PC-9 (cell line): ENCODE measurements around the gene KRT36. TPM values are rescaled to one million over a fixed set of nuclear protein-coding genes. Genes with fewer than 3 reads are reported as not detected.
A peak's percentile ranks its signal among the peaks of the same experiment; 100 is the strongest.

Experiments
- BruUV-seq: library from RNA; stranded (reverse); fragments of 400-500 nt; replicated peaks from 2 replicates; lab custom pipeline; 2021; lab: Mats Ljungman, UMichigan
- CTCF ChIA-PET: fragments of 300-600 bp; sonication (Branson Sonifier 250); formaldehyde crosslinking; loops from one replicate; lab custom pipeline; 2022; ENCODE audit warnings: antibody characterized with exemption; lab: Charles Lee
- POLR2A ChIA-PET: fragments of 300-600 bp; sonication (Branson Sonifier 250); formaldehyde crosslinking; loops from one replicate; lab custom pipeline; 2022; ENCODE audit warnings: antibody characterized with exemption; ENCODE audit not compliant: unreplicated experiment; lab: Charles Lee
- DNase-seq, 2 experiments: peaks; one replicate each; pipeline versions ENCODE4 v3.0.0 to v3.0.0-alpha.2; 2015 to 2022; ENCODE audit warnings: mixed read lengths in 1 of 2
- H2AFZ ChIP-seq: fragments of 200-600 bp; sonication (generic); 2 replicates; pipeline ENCODE4 v1.8.1; 2017; ENCODE audit warnings: antibody characterized with exemption
- H3F3A ChIP-seq: fragments of 200-600 bp; sonication (generic); 2 replicates; pipeline ENCODE4 v1.8.1; 2017; ENCODE audit warnings: antibody characterized with exemption, mild to moderate bottlenecking, low read depth; ENCODE audit not compliant: insufficient read depth
- H3K27ac ChIP-seq: fragments of 200-600 bp; sonication (generic); 2 replicates; pipeline ENCODE4 v1.6.1; 2016; ENCODE audit warnings: mixed run types
- H3K27me3 ChIP-seq: fragments of 200-600 bp; sonication (generic); 2 replicates; pipeline ENCODE4 v1.6.1; 2016; ENCODE audit warnings: low read depth, mixed run types; ENCODE audit not compliant: insufficient read depth
- H3K36me3 ChIP-seq: fragments of 200-600 bp; sonication (generic); 2 replicates; pipeline ENCODE4 v1.6.1; 2016; ENCODE audit warnings: low read depth, mixed run types
- H3K4me1 ChIP-seq: fragments of 200-600 bp; sonication (generic); replicated peaks from 2 replicates; pipeline ENCODE4 v1.6.1; 2016; ENCODE audit warnings: mixed run types; ENCODE audit not compliant: insufficient read depth
- H3K4me2 ChIP-seq: fragments of 200-600 bp; sonication (generic); 2 replicates; pipeline ENCODE4 v1.6.1; 2017; ENCODE audit warnings: mixed run types
- H3K4me3 ChIP-seq: fragments of 200-600 bp; sonication (generic); 2 replicates; pipeline ENCODE4 v1.6.1; 2016; ENCODE audit warnings: mixed run types
- H3K79me2 ChIP-seq: fragments of 200-600 bp; sonication (generic); 2 replicates; pipeline ENCODE4 v1.6.1; 2017; ENCODE audit warnings: low read depth, mixed run types
- H3K9me2 ChIP-seq: fragments of 200-600 bp; sonication (generic); 2 replicates; pipeline ENCODE4 v1.8.1; 2017; ENCODE audit warnings: mild to moderate bottlenecking; ENCODE audit not compliant: insufficient read depth
- H3K9me3 ChIP-seq: fragments of 200-600 bp; sonication (generic); 2 replicates; pipeline ENCODE4 v1.8.1; 2016; ENCODE audit warnings: low read depth; ENCODE audit not compliant: insufficient read depth
- H4K20me1 ChIP-seq: fragments of 200-600 bp; sonication (generic); 2 replicates; pipeline ENCODE4 v1.8.1; 2017; ENCODE audit not compliant: insufficient read depth
- EZH2 ChIP-seq: fragments of 200-600 bp; sonication (generic); IDR thresholded peaks from 2 replicates; pipeline ENCODE4 v1.8.0; 2017; ENCODE audit warnings: antibody characterized with exemption, low read depth
- intact Hi-C: fragments of 100-400 bp; cut with micrococcal nuclease; formaldehyde crosslinking; loops from one replicate; pipeline ENCODE4 v1.10.0; 2022; ENCODE audit not compliant: unreplicated experiment
- total RNA-seq: library from RNA; stranded (reverse); gene quantifications from 2 replicates; pipeline ENCODE4 v1.2.3, GENCODE V29; 2021
- TF ChIP-seq, protein P1 (sequence below): fragments of 200-600 bp; sonication (generic); conservative IDR thresholded peaks from 2 replicates; pipeline ENCODE4 v1.6.1; 2017; ENCODE audit warnings: mixed run types, antibody characterized with exemption, mild to moderate bottlenecking, moderate library complexity

The KRT36 gene
- total RNA-seq, 1 experiment from 2014 or later, result not detected

- no TSS peak for BruUV-seq
- intact Hi-C loops, result no loop called here
- peak in 1 of 2 experiments; percentile 16 for DNase-seq
- CTCF ChIA-PET, result no interaction called here
- Histone ChIP-seq H3K4me2 (no peak overlapping the region), H3K36me3 (no peaks in the 10 kb centered on the region), H3K27me3 (no peaks in the 10 kb centered on the region), H3K9me2 (no peaks in the 10 kb centered on the region; the same call in 1 of the 2 replicates), H3K79me2 (no peaks in the 10 kb centered on the region), H2AFZ (no peak overlapping the region), H3K9me3 (no peaks in the 10 kb centered on the region), H4K20me1 (no peaks in the 10 kb centered on the region), H3F3A (no peaks in the 10 kb centered on the region), H3K4me1 (no peaks in the 10 kb centered on the region), H3K27ac (no peak overlapping the region), H3K4me3 (no peak overlapping the region)
- POLR2A ChIA-PET, result interaction anchor here (0.5 kb wide), 1 partner anchor 17 kb away, joined by 3 read pairs; no protein-coding TSS in a partner anchor
- TF ChIP-seq EZH2, result no peak
- TF ChIP-seq, protein P1, sequence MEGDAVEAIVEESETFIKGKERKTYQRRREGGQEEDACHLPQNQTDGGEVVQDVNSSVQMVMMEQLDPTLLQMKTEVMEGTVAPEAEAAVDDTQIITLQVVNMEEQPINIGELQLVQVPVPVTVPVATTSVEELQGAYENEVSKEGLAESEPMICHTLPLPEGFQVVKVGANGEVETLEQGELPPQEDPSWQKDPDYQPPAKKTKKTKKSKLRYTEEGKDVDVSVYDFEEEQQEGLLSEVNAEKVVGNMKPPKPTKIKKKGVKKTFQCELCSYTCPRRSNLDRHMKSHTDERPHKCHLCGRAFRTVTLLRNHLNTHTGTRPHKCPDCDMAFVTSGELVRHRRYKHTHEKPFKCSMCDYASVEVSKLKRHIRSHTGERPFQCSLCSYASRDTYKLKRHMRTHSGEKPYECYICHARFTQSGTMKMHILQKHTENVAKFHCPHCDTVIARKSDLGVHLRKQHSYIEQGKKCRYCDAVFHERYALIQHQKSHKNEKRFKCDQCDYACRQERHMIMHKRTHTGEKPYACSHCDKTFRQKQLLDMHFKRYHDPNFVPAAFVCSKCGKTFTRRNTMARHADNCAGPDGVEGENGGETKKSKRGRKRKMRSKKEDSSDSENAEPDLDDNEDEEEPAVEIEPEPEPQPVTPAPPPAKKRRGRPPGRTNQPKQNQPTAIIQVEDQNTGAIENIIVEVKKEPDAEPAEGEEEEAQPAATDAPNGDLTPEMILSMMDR, result peak; percentile 26; the same call in 1 of the 2 replicates
Observed at GRCh38 chr17:41456204-41456603, 33.5 kb downstream of the KRT36 start.

- H3K9me2 ChIP-seq, result no peaks in the 10 kb centered on the region; the same call in 1 of the 2 replicates
- H4K20me1 ChIP-seq, result no peaks in the 10 kb centered on the region
- TF ChIP-seq EZH2, result no peak
- TF ChIP-seq, protein P1, result no peak
- no peaks in the 10 kb centered on the region for H3F3A ChIP-seq
- H3K4me3 ChIP-seq, result no peak overlapping the region
- no peaks in the 10 kb centered on the region for H3K79me2 ChIP-seq
- no peak overlapping the region for H3K4me2 ChIP-seq
- ChIA-PET CTCF (no interaction called here), POLR2A (interaction anchor here (0.7 kb wide), 1 partner anchor 195 kb away, joined by 6 read pairs; no protein-coding TSS in a partner anchor)
- H3K36me3 ChIP-seq, result no peaks in the 10 kb centered on the region
- BruUV-seq, result no TSS peak
- H3K4me1 ChIP-seq, result no peaks in the 10 kb centered on the region
- DNase-seq, result no peak
- H3K9me3 ChIP-seq, result no peaks in the 10 kb centered on the region
- intact Hi-C loops, result no loop called here
- no peaks in the 10 kb centered on the region for H3K27me3 ChIP-seq
- no peak overlapping the region for H2AFZ ChIP-seq
- H3K27ac ChIP-seq, result no peak overlapping the region
Observed at GRCh38 chr17:41455236-41455635, 34.5 kb downstream of the KRT36 start.

DNA sequence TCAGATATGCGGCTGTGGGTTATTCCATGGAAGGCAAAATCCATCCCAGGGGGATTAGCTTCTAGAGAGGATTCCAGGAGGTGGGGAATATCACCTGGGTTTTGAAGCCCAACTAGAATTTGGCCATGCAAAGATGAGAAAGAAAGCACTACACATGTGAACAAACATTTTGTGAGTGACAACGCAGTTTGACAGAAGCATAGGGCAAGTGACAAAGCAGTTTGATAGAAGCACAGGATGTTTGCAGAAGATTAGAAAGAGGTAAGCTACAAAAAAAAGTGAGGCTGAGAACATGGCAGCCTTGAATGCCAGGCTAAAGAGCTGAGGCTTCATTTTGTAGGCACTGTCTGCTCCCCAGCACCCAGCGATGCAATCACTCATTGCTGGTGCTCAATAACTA lies 36.6 kb downstream of the KRT36 start:
- H3K36me3 ChIP-seq, result no peaks in the 10 kb centered on the region
- no peak for DNase-seq
- ChIA-PET CTCF (no interaction called here), POLR2A (interaction anchor here (0.6 kb wide), 1 partner anchor 11 kb away, joined by 3 read pairs; no protein-coding TSS in a partner anchor)
- H3K79me2 ChIP-seq, result no peaks in the 10 kb centered on the region
- no peak overlapping the region for H2AFZ ChIP-seq
- H3K4me1 ChIP-seq, result no peaks in the 10 kb centered on the region
- H3K9me3 ChIP-seq, result no peaks in the 10 kb centered on the region
- H3K9me2 ChIP-seq, result no peaks in the 10 kb centered on the region; the same call in 1 of the 2 replicates
- H3K4me2 ChIP-seq, result no peak overlapping the region
- H3K4me3 ChIP-seq, result no peak overlapping the region
- no TSS peak for BruUV-seq
- H3K27ac ChIP-seq, result no peak overlapping the region
- no peak for TF ChIP-seq EZH2
- TF ChIP-seq, protein P1, result no peak
- no peaks in the 10 kb centered on the region for H4K20me1 ChIP-seq
- H3F3A ChIP-seq, result no peaks in the 10 kb centered on the region
- intact Hi-C loops, result no loop called here
- no peaks in the 10 kb centered on the region for H3K27me3 ChIP-seq
